SK-N-SH (cell line): ENCODE data around the gene NTNG1. TPM values are rescaled to one million over a fixed set of nuclear protein-coding genes. Genes with fewer than 3 reads are reported as not detected.

Experiments used
- CTCF ChIA-PET: fragments of 300-600, 350-600 bp; formaldehyde crosslinking; extraction: SDS; loops from one replicate; lab custom pipeline; 2021; lab: Yijun Ruan, JAX
- POLR2A ChIA-PET: fragments of 350-600 bp; sonication (Branson Sonifier 250); formaldehyde crosslinking; extraction: SDS; loops from one replicate; lab custom pipeline; 2020; ENCODE audit warnings: antibody characterized with exemption, inconsistent platforms; lab: Yijun Ruan, JAX
- DNase-seq: peaks from one replicate; pipeline ENCODE4 v3.0.0; 2012
- H2AFZ ChIP-seq: fragments of 200-600 bp; sonication (generic); 2 replicates; pipeline ENCODE4 v1.8.1; 2016; ENCODE audit warnings: antibody characterized with exemption, mild to moderate bottlenecking, low read depth
- H3F3A ChIP-seq: fragments of 200-600 bp; sonication (generic); replicated peaks from 2 replicates; pipeline ENCODE3; 2016; ENCODE audit warnings: antibody characterized with exemption, mild to moderate bottlenecking; ENCODE audit not compliant: insufficient read depth
- H3K27ac ChIP-seq, 2 experiments: fragments of 200-500 bp in 1 of 2; fragments of 200-600 bp in 1 of 2; sonication (Bioruptor generic) in 1 of 2; sonication (generic), shearing (Covaris generic) in 1 of 2; 2 replicates each; pipeline versions ENCODE4 v1.5.1 to v1.6.1; 2014 to 2016; ENCODE audit warnings: low read depth in 2 of 2, inconsistent platforms in 1 of 2, low read length in 1 of 2, mild to moderate bottlenecking in 1 of 2, mixed read lengths in 1 of 2
- H3K27me3 ChIP-seq: fragments of 200-600 bp; sonication (generic), shearing (Covaris generic); 2 replicates; pipeline ENCODE4 v1.6.1; 2016; ENCODE audit warnings: mixed run types; ENCODE audit not compliant: insufficient read depth
- H3K36me3 ChIP-seq, 2 experiments: fragments of 200-500 bp in 1 of 2; fragments of 200-600 bp in 1 of 2; sonication (Bioruptor generic) in 1 of 2; sonication (generic) in 1 of 2; replicated peaks in 1 of 2; 2 replicates each; pipeline versions ENCODE3 to v1.5.1; 2014 to 2016; ENCODE audit warnings: low read length in 1 of 2, mild to moderate bottlenecking in 1 of 2; ENCODE audit not compliant: insufficient read depth in 2 of 2, control insufficient read depth in 1 of 2
- H3K4me1 ChIP-seq, 2 experiments: fragments of 200-500 bp in 1 of 2; fragments of 200-600 bp in 1 of 2; sonication (Bioruptor generic) in 1 of 2; sonication (generic), shearing (Covaris generic) in 1 of 2; 2 replicates each; pipeline versions ENCODE4 v1.5.1 to v1.6.1; 2014 to 2016; ENCODE audit warnings: low read depth in 1 of 2, low read length in 1 of 2, mixed run types in 1 of 2; ENCODE audit not compliant: insufficient read depth in 2 of 2, control insufficient read depth in 1 of 2
- H3K4me2 ChIP-seq: fragments of 200-600 bp; sonication (generic), shearing (Covaris generic); 2 replicates; pipeline ENCODE4 v1.6.1; 2017; ENCODE audit warnings: mixed run types
- H3K4me3 ChIP-seq, 2 experiments: fragments of 200-500 bp in 1 of 2; fragments of 200-600 bp in 1 of 2; sonication (Bioruptor generic) in 1 of 2; sonication (generic), shearing (Covaris generic) in 1 of 2; 2 replicates each; pipeline versions ENCODE4 v1.5.1 to v1.8.1; 2014 to 2016; ENCODE audit warnings: low read depth in 2 of 2, inconsistent platforms in 1 of 2, low read length in 1 of 2, mild to moderate bottlenecking in 1 of 2, mixed read lengths in 1 of 2, moderate library complexity in 1 of 2
- H3K79me2 ChIP-seq: fragments of 200-600 bp; sonication (generic); 2 replicates; pipeline ENCODE4 v1.8.1; 2017; ENCODE audit warnings: mild to moderate bottlenecking; ENCODE audit not compliant: insufficient read depth
- H3K9ac ChIP-seq: fragments of 200-600 bp; sonication (generic); 2 replicates; pipeline ENCODE4 v1.6.1; 2017; ENCODE audit warnings: mixed run types
- H3K9me2 ChIP-seq: fragments of 200-600 bp; sonication (generic); 2 replicates; pipeline ENCODE4 v1.6.1; 2017; ENCODE audit warnings: mixed run types
- H3K9me3 ChIP-seq: fragments of 200-600 bp; sonication (generic); 2 replicates; pipeline ENCODE4 v1.6.1; 2017; ENCODE audit warnings: mixed run types, mild to moderate bottlenecking, moderate library complexity
- H4K20me1 ChIP-seq: fragments of 200-600 bp; sonication (generic); 2 replicates; pipeline ENCODE4 v1.6.1; 2017; ENCODE audit warnings: mild to moderate bottlenecking, mixed run types; ENCODE audit not compliant: insufficient read depth
- CTCF ChIP-seq: fragments of 200-600 bp; sonication (generic); IDR thresholded peaks from 2 replicates; pipeline ENCODE4 v1.6.1; 2017; ENCODE audit warnings: antibody characterized with exemption, mild to moderate bottlenecking, moderate library complexity
- EP300 ChIP-seq, 2 experiments: IDR thresholded peaks; 2 replicates each; pipeline versions ENCODE4 v1.4.0 to v1.6.1; 2012; ENCODE audit warnings: borderline replicate concordance in 1 of 2, low read depth in 1 of 2, low read length in 1 of 2
- MEF2A ChIP-seq: IDR thresholded peaks from 2 replicates; pipeline ENCODE4 v1.4.0; 2012; ENCODE audit warnings: low read depth, borderline replicate concordance
- NRF1 ChIP-seq: IDR thresholded peaks from 2 replicates; pipeline ENCODE4 v1.6.1; 2012; ENCODE audit warnings: low read depth, mild to moderate bottlenecking, low read length
- RCOR1 ChIP-seq: fragments of 150-350 bp; IDR thresholded peaks from 2 replicates; pipeline ENCODE4 v1.6.1; 2017; ENCODE audit warnings: antibody characterized with exemption, low read length
- REST ChIP-seq: IDR thresholded peaks from 2 replicates; pipeline ENCODE4 v1.6.1; 2012; ENCODE audit warnings: mild to moderate bottlenecking, low read depth, low read length, moderate library complexity
- SIN3A ChIP-seq: IDR thresholded peaks from 2 replicates; pipeline ENCODE4 v1.6.1; 2012; ENCODE audit warnings: low read depth, mild to moderate bottlenecking, low read length, moderate library complexity, borderline replicate concordance
- TAF1 ChIP-seq: IDR thresholded peaks from 2 replicates; pipeline ENCODE4 v1.6.1; 2012; ENCODE audit warnings: low read depth, mild to moderate bottlenecking, low read length, moderate library complexity, borderline replicate concordance
- TCF12 ChIP-seq: IDR thresholded peaks from 2 replicates; pipeline ENCODE4 v1.4.0; 2012
- TEAD4 ChIP-seq: IDR thresholded peaks from 2 replicates; pipeline ENCODE4 v1.4.0; 2012; ENCODE audit warnings: mild to moderate bottlenecking, borderline replicate concordance; ENCODE audit not compliant: insufficient read depth
- USF1 ChIP-seq: IDR thresholded peaks from 2 replicates; pipeline ENCODE4 v1.4.0; 2012; ENCODE audit warnings: low read depth, borderline replicate concordance
- WGBS: methylation state at CpG from one replicate; pipeline ENCODE4 v1.1.6; 2017; ENCODE audit warnings: low lambda C conversion rate; 5-methylcytosine and 5-hydroxymethylcytosine counted together
- polyA plus RNA-seq, 3 experiments: library from polyadenylated mRNA; depleted of rRNA; stranded (reverse); fragments of >200 nt; gene quantifications; 2 replicates each; pipeline ENCODE4 v1.2.3, GENCODE V29; 2012
- TF ChIP-seq, protein P1 (sequence below): IDR thresholded peaks from 2 replicates; pipeline ENCODE4 v1.4.0; 2012; ENCODE audit warnings: low read depth, borderline replicate concordance
- TF ChIP-seq, protein P2 (sequence below): fragments of 150-350 bp; IDR thresholded peaks from 2 replicates; pipeline ENCODE4 v1.6.1; 2016; ENCODE audit warnings: mild to moderate bottlenecking, low read depth, low read length

The NTNG1 gene
- polyA plus RNA-seq, 1 of the 3 experiments (the other 2 are of a cell fraction), result 0.03 TPM

DNA sequence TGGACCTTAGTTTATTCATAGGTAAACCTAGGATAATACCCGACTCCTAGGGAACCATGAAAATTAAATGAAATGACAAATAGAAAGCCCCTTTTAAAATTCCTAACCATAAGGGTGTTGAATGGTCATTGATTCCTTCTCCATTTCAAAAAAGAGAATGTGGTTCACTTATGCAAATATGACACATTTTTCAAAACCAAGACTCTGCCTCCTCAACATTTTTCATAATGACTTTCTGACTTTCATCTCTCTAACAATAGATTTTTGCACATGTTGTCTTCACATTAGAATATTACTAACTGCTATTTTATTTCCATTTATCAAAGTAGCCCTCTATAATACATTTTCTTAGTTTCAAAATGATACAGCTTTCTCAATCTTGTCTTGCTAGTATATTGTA lies 169.1 kb downstream of the NTNG1 start (continued):
- TF ChIP-seq, protein P1, sequence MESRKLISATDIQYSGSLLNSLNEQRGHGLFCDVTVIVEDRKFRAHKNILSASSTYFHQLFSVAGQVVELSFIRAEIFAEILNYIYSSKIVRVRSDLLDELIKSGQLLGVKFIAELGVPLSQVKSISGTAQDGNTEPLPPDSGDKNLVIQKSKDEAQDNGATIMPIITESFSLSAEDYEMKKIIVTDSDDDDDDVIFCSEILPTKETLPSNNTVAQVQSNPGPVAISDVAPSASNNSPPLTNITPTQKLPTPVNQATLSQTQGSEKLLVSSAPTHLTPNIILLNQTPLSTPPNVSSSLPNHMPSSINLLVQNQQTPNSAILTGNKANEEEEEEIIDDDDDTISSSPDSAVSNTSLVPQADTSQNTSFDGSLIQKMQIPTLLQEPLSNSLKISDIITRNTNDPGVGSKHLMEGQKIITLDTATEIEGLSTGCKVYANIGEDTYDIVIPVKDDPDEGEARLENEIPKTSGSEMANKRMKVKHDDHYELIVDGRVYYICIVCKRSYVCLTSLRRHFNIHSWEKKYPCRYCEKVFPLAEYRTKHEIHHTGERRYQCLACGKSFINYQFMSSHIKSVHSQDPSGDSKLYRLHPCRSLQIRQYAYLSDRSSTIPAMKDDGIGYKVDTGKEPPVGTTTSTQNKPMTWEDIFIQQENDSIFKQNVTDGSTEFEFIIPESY, result no peak
- TF ChIP-seq NRF1 (no peak), REST (no peak), TCF12 (no peak), TEAD4 (no peak)

DNA sequence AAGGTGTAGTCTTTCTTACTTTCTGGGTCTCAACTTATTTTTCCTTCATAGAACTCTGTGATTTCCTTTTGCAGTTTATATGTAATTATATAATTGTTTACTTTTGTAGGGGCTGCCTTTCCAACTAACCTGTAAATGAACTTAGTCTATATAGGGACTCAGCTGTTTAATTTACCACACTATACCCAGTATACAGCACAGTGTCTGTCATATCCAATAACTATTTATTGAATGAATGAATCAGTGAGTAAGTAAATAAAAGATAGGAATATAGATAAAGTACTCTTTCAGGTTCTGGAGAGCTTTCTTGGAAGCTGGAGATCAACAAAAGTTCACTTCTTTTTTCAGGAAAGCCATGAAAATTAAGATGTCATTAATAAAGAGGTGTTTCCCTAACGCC lies 174.8 kb downstream of the NTNG1 start:
- WGBS, result 0% methylated on average over 1 of the region's 1 CpG
- no peaks in the 10 kb centered on the region for H3K9me2 ChIP-seq
- no peak overlapping the region for H2AFZ ChIP-seq
- peaks cover 0 to 5% of the 10 kb centered on the region in 2 experiments; a peak in 1 of 4 replicates for H3K4me1 ChIP-seq
- no peaks in the 10 kb centered on the region for H3K27me3 ChIP-seq
- ChIA-PET CTCF (interaction anchor here (1.9 kb wide), 1 partner anchor 14 kb away, joined by 6 read pairs; no protein-coding TSS in a partner anchor), POLR2A (no interaction called here)
- DNase-seq, result no peak
- no peaks in the 10 kb centered on the region for H3K9me3 ChIP-seq
- no peaks in the 10 kb centered on the region for H3K36me3 ChIP-seq
- H3K79me2 ChIP-seq, result no peaks in the 10 kb centered on the region
- H3F3A ChIP-seq, result no peaks in the 10 kb centered on the region
- no peak overlapping the region for H3K9ac ChIP-seq
- no peak overlapping the region for H3K4me3 ChIP-seq
- no peaks in the 10 kb centered on the region for H4K20me1 ChIP-seq
- H3K27ac ChIP-seq, result no peak overlapping the region
- H3K4me2 ChIP-seq, result no peak overlapping the region
- TF ChIP-seq, protein P1, result no peak
- TF ChIP-seq SIN3A, result no peak
- TF ChIP-seq, protein P2, sequence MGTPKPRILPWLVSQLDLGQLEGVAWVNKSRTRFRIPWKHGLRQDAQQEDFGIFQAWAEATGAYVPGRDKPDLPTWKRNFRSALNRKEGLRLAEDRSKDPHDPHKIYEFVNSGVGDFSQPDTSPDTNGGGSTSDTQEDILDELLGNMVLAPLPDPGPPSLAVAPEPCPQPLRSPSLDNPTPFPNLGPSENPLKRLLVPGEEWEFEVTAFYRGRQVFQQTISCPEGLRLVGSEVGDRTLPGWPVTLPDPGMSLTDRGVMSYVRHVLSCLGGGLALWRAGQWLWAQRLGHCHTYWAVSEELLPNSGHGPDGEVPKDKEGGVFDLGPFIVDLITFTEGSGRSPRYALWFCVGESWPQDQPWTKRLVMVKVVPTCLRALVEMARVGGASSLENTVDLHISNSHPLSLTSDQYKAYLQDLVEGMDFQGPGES, result no peak
- TF ChIP-seq CTCF, result no peak
- TF ChIP-seq EP300 (IDR thresholded peaks at IDR 0.05; ENCODE audit: borderline replicate concordance in 1 of 2, low read depth in 1 of 2, low read length in 1 of 2), result no peak
- TF ChIP-seq TAF1, result no peak
- TF ChIP-seq REST, result no peak
- TF ChIP-seq RCOR1, result no peak
- no peak for TF ChIP-seq USF1
- no peak for TF ChIP-seq MEF2A
- TF ChIP-seq TEAD4, result no peak
